Measurements from ENCODE around the gene ACSL6.

The ACSL6 gene

DNA sequence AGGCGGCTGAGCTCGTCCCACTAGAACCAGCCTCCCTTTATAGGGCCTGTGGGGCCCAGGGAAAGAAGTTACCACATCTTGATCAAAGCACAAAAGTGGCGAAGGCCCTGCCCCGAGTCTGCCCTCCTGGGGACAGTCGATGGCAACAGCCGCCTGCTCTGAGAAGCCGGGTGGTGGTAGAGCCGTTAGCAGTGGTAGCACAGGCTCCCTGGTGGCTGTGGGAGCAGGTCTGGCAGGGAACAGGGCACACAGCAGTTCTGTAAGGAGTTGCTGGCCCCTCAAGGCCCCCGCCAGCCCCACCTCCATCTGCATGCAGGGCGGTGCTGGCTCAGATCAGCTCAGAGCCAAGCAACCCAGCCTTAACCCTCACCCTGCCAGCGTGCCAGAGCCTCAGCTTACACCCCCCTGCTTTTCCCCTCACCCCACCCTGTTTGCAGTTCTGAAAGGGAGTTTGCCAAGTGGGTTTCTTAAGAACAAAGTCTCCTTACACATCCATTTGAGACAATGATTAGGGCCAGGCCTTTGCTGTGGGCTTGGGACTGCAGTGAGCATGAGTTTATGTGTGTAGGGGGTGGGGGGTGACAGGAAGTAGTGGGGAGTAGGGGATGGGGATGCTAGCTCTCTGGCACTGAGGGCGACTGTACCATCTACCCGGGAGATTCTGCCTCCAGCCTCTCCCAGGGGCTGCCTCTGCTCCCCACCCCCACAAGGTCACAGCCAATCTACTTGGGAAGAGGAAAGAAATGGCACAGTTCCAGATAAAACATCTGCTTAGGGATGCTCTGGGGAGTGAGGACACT is 11.8 kb downstream of the ACSL6 start:
- no peak for DNase-seq (ENCODE audit: low spot score)

- DNase-seq (ENCODE audit: low spot score): no peak
Measured at GRCh38 chr5:131999041-131999440, 12.4 kb downstream of the ACSL6 start.

DNA sequence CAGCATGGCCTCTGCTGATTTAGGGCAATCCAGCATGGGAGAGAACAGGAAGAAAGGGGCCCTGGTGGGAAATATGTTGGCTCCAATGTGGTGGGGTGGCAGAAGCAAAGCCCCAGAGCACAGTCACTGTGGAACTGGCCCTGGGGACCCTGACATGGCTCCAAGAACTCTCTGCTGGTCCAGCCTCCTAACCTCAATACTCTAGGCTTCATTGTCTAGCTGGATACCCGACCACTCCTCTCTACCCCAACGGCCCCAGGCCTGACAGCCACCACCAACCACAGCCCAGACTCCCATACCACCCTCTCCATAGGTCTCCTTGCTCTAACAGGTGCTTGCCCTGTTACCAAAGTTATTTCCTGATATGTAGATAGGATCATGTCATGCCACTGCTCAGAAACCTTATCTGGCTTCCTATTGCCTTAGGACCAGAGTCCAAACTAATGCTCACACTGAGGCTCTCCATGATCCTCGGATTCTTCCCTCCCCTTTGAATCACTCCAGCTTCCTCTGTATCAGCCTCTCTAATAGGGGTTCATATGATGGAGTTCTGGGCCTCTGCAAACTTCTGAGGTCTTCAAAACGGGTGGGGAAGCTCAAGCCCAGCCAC is 12.9 kb downstream of the ACSL6 start:
- DNase-seq (ENCODE audit: low spot score): no peak

GRCh38 chr5:131997727-131998117 is 13.7 kb downstream of the ACSL6 start:
- no peak for DNase-seq (ENCODE audit: low spot score)

DNA sequence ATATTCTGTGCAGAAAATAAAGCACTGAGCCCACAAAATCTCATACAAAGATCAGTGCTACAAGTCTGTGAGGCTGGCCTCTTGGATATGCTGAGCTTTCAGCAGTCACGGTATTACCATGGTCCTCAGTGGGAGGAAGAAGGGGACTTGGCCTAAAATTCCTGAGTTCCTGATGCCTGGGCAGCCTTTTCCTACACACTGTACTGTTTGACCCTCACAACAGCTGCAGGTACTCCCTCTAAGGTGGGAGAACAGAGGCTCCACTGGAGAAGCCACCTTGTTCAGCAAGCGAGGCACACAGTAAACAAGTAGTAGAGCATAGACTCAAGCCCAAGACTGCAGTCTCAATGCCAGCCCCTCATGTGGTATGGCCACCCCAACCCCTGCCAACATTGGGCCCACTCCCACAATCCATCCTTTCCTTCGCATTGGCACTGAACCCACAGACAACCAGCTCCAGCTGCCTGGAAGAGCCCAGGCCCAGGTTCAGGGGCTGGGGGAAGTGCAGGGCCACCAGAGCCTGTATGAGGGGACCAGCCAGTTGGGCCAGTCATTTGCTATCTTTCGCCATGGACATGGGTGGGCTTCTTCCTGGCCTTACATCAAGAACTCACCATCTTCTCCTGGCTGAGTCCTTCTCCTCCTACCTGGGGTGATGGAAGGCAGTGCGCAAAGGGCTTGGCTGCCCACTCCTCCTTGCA is 14.3 kb downstream of the ACSL6 start:
- DNase-seq (ENCODE audit: low spot score): no peak

DNA sequence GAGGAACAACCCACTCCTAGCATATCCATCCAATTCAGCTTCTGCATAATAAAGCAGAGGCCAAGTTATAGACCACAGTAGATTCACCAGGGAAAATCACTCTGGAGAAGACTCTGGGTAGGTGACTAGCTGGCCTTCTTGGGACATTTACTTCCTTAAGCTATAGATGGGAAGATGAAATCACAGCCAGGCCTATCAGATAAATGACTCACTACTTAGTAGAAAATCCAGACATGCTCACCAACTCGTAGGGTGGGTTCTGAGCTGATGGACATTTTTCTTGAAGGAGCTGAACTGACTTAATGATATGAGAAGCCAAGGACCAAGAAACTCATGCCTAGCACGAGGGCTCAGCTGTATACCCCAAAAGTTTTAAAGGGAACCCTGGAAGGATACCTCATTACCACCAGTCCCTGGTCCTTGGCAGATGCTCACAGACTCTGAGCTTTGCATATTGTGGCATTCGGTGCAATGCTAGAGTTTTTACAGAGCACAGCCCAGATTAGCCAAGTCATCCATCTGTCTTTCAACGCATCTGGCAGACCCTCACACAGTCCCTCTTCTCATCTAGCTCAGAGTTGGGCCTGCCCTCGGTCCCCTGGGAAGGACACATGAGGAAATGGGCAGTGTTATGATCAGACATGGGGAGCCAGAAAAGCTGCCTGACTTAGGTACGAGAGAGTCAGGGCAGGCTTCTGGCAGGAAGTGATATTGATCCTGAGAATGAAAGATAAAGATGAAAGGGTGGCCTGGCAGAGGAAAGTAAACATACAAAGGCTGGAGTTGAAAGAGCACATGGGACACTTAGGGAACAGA is 15.0 kb downstream of the ACSL6 start:
- DNase-seq (ENCODE audit: low spot score): no peak

GRCh38 chr5:131994533-131995226 is 16.8 kb downstream of the ACSL6 start:
- no peak for DNase-seq (ENCODE audit: low spot score)

DNA sequence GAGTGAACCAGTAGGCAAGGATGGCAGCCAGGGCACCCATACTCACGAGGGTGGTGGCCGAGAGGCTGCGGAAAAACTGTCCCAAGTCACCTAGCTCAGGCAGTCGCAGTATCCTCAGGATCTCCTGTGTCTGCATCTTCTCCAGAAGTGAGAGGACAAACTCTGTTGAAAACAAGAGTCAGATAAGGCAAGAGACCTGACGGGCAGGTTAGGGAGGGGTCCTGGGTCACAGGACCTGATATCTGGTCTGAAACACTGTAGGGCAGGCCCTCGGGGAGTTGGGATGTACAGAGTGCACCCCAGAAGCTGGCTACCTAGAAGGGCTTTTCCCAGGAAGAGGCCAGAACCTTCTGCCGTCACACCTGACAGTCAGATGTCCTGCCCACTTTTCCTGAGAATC is 17.4 kb downstream of the ACSL6 start:
- no peak for DNase-seq (ENCODE audit: low spot score)

- DNase-seq (ENCODE audit: low spot score): no peak
Measured at GRCh38 chr5:131993676-131994075, 17.8 kb downstream of the ACSL6 start.

DNA sequence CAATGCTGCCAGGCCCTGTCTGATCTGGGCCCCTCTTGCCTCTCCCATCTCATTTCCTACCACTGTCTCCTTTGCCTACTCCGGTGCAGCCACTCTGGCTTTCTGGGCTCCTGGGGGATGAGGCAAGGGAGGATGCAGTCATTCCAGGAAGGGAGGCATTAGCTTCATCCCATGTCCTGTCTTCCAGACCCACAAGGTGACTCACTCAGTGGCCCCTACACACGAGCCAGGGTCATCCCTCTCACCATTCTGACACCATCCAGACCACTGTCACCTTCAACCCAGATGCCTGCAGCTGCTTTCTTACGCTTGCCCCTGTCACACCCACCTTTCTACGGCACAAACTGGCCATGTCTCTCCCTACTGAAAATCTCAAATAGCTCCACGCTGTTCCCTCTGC is 19.1 kb downstream of the ACSL6 start:
- DNase-seq (ENCODE audit: low spot score): no peak

- no peak for DNase-seq (ENCODE audit: low spot score)
Measured at GRCh38 chr5:131991593-131992324, 19.7 kb downstream of the ACSL6 start.

DNA sequence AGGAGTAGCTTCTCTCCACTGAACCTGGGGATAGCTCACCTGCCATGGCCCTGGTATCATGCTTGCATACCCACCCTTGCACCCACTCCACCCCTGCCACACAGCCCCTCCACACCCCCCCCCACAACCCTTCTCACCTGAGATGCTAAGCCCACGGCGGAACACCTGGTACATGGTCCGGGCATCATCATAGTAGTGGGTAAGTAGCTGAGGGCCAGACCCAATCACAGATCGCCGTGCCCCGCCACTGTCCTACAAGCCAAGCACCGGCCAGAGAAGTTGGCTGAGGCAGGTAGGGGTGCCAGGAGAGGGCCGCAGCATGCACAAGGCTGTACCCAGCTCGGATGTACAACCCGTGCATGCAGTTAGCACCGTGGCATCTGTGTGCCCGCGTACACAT is 20.7 kb downstream of the ACSL6 start:
- no peak for DNase-seq (ENCODE audit: low spot score)

DNA sequence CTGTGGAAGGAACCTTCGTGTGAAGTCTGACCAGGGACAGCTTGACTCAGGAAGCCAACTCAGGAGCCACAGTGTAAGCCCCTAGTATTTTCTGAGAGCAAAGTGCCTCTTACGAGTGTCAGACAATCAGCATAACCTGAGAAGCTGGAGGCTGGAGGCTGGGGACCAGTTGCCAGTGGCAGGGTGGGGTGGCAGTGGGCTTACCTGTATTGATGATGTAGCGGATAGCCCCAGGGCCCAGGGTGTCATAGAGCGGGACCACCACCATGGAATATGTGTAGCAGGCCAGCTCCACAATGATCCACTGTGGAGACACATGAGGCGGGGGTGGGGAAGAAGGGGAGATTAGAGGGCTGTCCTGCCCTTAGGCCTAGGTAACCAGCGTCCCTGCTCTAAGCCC is 22.9 kb downstream of the ACSL6 start:
- DNase-seq (ENCODE audit: low spot score): no peak

- DNase-seq (ENCODE audit: low spot score): no peak
Measured at GRCh38 chr5:131987251-131987650, 24.2 kb downstream of the ACSL6 start.

DNA sequence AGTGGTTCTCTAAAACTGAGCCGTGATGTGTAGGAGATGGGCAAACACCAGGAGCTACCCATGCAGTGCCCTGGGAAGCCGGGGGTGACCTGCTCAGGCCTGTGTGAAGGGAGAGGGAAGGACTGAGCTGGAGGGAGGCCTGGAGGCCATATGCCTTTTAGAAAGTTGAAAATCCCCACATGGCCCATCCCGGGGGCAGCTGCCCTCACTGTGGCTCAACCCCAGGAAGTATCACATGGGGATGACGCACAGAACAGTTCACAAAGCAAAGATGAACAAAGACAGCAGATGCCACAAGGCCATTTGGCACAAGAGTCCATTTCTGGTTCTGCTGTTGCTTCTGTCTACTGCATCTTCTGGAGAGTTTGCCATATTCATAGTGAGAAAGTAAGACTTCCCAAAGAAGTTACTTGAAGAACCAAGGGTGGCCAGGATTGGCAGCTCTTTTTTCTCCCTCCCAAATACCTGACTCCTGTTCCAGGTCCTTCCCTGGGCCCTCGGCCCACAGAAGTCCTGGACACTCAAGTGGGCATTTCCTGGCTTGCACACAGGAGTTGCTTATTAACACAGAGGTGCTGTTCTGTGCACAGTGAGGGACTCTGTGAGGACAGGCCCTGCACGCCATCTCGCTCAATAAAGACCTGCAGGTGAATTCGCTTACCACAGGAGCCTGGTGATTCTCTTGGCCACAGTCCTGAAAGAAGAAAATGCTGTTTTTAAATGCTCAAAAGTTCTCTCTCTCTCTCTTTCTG is 25.1 kb downstream of the ACSL6 start:
- DNase-seq (ENCODE audit: low spot score): no peak

DNA sequence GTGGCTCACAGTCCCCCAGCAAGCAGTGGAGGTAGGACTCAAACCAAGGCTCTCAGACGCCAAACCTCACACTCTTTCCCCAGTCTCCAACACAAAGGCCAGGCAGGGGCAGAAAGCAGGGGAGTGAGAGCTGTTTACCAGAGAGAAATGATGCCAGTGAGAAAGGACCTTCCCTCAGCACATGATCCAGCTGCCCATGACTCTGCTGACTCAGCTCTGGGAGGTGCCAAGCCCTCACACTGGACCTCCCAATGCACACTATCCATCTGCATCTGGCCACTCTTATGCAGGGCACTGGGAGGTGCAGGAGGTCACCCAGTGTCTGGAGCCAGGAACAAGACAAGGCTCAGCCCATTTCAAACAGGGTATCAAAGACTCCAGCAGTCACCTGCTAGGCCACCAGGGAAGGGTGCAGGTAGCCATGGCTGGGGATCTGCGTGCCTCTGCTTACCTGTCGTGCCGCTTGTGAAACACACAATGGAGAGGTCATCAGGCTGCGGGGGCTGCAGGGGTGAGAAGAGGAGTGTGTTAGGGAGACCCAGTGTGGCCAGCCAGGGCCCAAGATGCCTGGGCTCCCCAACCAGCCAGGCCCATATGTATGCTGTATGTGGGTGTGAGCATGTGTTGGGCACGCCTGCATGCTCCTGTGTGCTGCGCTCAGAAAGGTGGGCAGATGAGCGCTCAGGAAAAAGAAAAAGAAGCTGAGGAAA is 26.3 kb downstream of the ACSL6 start:
- no peak for DNase-seq (ENCODE audit: low spot score)

- peak; percentile 45 for DNase-seq (ENCODE audit: low spot score)
Measured at GRCh38 chr5:131983244-131983771, 28.1 kb downstream of the ACSL6 start.

DNA sequence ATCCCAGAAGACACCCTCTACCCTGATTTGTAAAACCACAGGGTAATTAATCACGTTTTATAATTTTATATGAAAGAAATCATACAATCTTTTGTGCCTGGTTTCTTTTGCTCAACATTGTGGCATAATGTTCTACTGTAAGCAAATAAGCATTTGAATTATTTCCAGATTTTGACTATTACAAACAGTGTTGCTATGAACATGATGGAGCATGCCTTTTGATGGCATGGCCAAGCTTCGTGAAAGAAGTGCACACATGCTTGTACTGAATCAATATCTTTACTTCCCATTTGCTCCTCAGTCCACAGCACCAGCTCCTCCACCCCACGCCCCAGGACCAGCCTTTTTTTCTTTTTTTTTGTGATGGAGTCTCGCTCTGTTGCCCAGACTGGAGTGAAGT is 29.9 kb downstream of the ACSL6 start:
- DNase-seq (ENCODE audit: low spot score): no peak

- no peak for DNase-seq (ENCODE audit: low spot score)
Measured at GRCh38 chr5:131980696-131981095, 30.8 kb downstream of the ACSL6 start.

All from cerebellar cortex (tissue), 1 donor.